ENCODE results near the gene IRAK2.

- TF ChIP-seq CTCF (conservative IDR thresholded peaks at IDR 0.05) = no peak
- no peak for TF ChIP-seq ZFX (IDR thresholded peaks at IDR 0.05)
Measured at GRCh38 chr3:10215578-10216368, 51.1 kb downstream of the IRAK2 start.
